ENCODE measurements around the gene DPP9. TPM values are rescaled to one million over a fixed set of nuclear protein-coding genes. Genes with fewer than 3 reads are reported as not detected.

Gene DPP9
- 16.2 TPM for total RNA-seq

- Histone ChIP-seq H3K27me3 (ENCODE audit: control insufficient read depth in 3 of 3, insufficient read depth in 3 of 3, low read length in 3 of 3) (no peaks in the 10 kb centered on the region), H3K9me3 (ENCODE audit: control insufficient read depth in 3 of 3, low read length in 3 of 3) (no peaks in the 10 kb centered on the region), H3K4me1 (ENCODE audit: control insufficient read depth in 3 of 3, insufficient read depth in 3 of 3, low read length in 3 of 3) (peaks cover 22 to 35% (median 26%) of the 10 kb centered on the region in 3 donors), H3K27ac (ENCODE audit: low read depth, low read length) (peak within 1 kb of the TSS; percentile 90), H3K9ac (ENCODE audit: low read depth in 1 of 3, low read length in 3 of 3) (peak within 1 kb of the TSS; percentile 94 to 99 (median 94)), H3K4me3 (ENCODE audit: low read length in 3 of 3) (peak within 1 kb of the TSS; percentile 96 to 100 (median 99)), H3K36me3 (ENCODE audit: control insufficient read depth in 3 of 3, insufficient read depth in 3 of 3, low read length in 3 of 3) (peaks cover 12 to 21% (median 20%) of the 10 kb centered on the region in 3 donors)
Measured at GRCh38 chr19:4723595-4724514, at the start of gene DPP9. TSS of gene DPP9 (minus strand) at chr19:4723842. CDS start at chr19:4719906, 3,936 bp downstream.

GRCh38 chr19:4773047-4773640 lies 49.5 kb upstream of the DPP9 start:
- Histone ChIP-seq H3K9ac (ENCODE audit: low read depth in 1 of 3, low read length in 3 of 3) (no peak overlapping the region), H3K27me3 (ENCODE audit: control insufficient read depth in 3 of 3, insufficient read depth in 3 of 3, low read length in 3 of 3) (peaks cover 0 to 5% (median 0%) of the 10 kb centered on the region in 3 donors), H3K9me3 (ENCODE audit: control insufficient read depth in 3 of 3, low read length in 3 of 3) (no peaks in the 10 kb centered on the region), H3K4me3 (ENCODE audit: low read length in 3 of 3) (no peak overlapping the region), H3K4me1 (ENCODE audit: control insufficient read depth in 3 of 3, insufficient read depth in 3 of 3, low read length in 3 of 3) (no peaks in the 10 kb centered on the region), H3K27ac (ENCODE audit: low read depth, low read length) (no peak overlapping the region), H3K36me3 (ENCODE audit: control insufficient read depth in 3 of 3, insufficient read depth in 3 of 3, low read length in 3 of 3) (peaks cover 0 to 5% (median 0%) of the 10 kb centered on the region in 3 donors)

- no peak overlapping the region for H3K27ac ChIP-seq (ENCODE audit: low read depth, low read length)
- no peak overlapping the region for H3K9ac ChIP-seq (ENCODE audit: low read depth in 1 of 3, low read length in 3 of 3)
- H3K36me3 ChIP-seq (ENCODE audit: control insufficient read depth in 3 of 3, insufficient read depth in 3 of 3, low read length in 3 of 3) = peaks cover 0 to 5% (median 0%) of the 10 kb centered on the region in 3 donors
- H3K4me3 ChIP-seq (ENCODE audit: low read length in 3 of 3) = no peak overlapping the region
- no peaks in the 10 kb centered on the region for H3K9me3 ChIP-seq (ENCODE audit: control insufficient read depth in 3 of 3, low read length in 3 of 3)
- peaks cover 0 to 5% (median 0%) of the 10 kb centered on the region in 3 donors for H3K27me3 ChIP-seq (ENCODE audit: control insufficient read depth in 3 of 3, insufficient read depth in 3 of 3, low read length in 3 of 3)
- no peaks in the 10 kb centered on the region for H3K4me1 ChIP-seq (ENCODE audit: control insufficient read depth in 3 of 3, insufficient read depth in 3 of 3, low read length in 3 of 3)
Measured at GRCh38 chr19:4772566-4772965, 48.9 kb upstream of the DPP9 start.

GRCh38 chr19:4768934-4769777 lies 45.5 kb upstream of the DPP9 start:
- peaks cover 0 to 5% (median under 1%) of the 10 kb centered on the region in 3 donors for H3K27me3 ChIP-seq (ENCODE audit: control insufficient read depth in 3 of 3, insufficient read depth in 3 of 3, low read length in 3 of 3)
- no peaks in the 10 kb centered on the region for H3K36me3 ChIP-seq (ENCODE audit: control insufficient read depth in 3 of 3, insufficient read depth in 3 of 3, low read length in 3 of 3)
- no peak overlapping the region for H3K9ac ChIP-seq (ENCODE audit: low read depth in 1 of 3, low read length in 3 of 3)
- H3K27ac ChIP-seq (ENCODE audit: low read depth, low read length) = no peak overlapping the region
- no peaks in the 10 kb centered on the region for H3K4me1 ChIP-seq (ENCODE audit: control insufficient read depth in 3 of 3, insufficient read depth in 3 of 3, low read length in 3 of 3)
- H3K4me3 ChIP-seq (ENCODE audit: low read length in 3 of 3) = no peak overlapping the region
- no peaks in the 10 kb centered on the region for H3K9me3 ChIP-seq (ENCODE audit: control insufficient read depth in 3 of 3, low read length in 3 of 3)

GRCh38 chr19:4764393-4764660 lies 40.7 kb upstream of the DPP9 start:
- Histone ChIP-seq H3K36me3 (ENCODE audit: control insufficient read depth in 3 of 3, insufficient read depth in 3 of 3, low read length in 3 of 3) (no peaks in the 10 kb centered on the region), H3K27me3 (ENCODE audit: control insufficient read depth in 3 of 3, insufficient read depth in 3 of 3, low read length in 3 of 3) (peaks cover 11 to 33% (median 30%) of the 10 kb centered on the region in 3 donors), H3K4me3 (ENCODE audit: low read length in 3 of 3) (no peak overlapping the region), H3K27ac (ENCODE audit: low read depth, low read length) (no peak overlapping the region), H3K4me1 (ENCODE audit: control insufficient read depth in 3 of 3, insufficient read depth in 3 of 3, low read length in 3 of 3) (peaks cover 0 to 6% (median 6%) of the 10 kb centered on the region in 3 donors), H3K9ac (ENCODE audit: low read depth in 1 of 3, low read length in 3 of 3) (no peak overlapping the region), H3K9me3 (ENCODE audit: control insufficient read depth in 3 of 3, low read length in 3 of 3) (no peaks in the 10 kb centered on the region)

- Histone ChIP-seq H3K36me3 (ENCODE audit: control insufficient read depth in 3 of 3, insufficient read depth in 3 of 3, low read length in 3 of 3) (no peaks in the 10 kb centered on the region), H3K27ac (ENCODE audit: low read depth, low read length) (no peak overlapping the region)
Measured at GRCh38 chr19:4763021-4763420, 39.4 kb upstream of the DPP9 start.

GRCh38 chr19:4760285-4760650 lies 36.6 kb upstream of the DPP9 start:
- H3K27me3 ChIP-seq (ENCODE audit: control insufficient read depth in 3 of 3, insufficient read depth in 3 of 3, low read length in 3 of 3) = peaks cover 11 to 39% (median 33%) of the 10 kb centered on the region in 3 donors
- peak overlapping the region in 2 of 3 donors; percentile 45 to 46 for H3K4me3 ChIP-seq (ENCODE audit: low read length in 3 of 3)
- peaks cover 0 to 6% (median 6%) of the 10 kb centered on the region in 3 donors for H3K4me1 ChIP-seq (ENCODE audit: control insufficient read depth in 3 of 3, insufficient read depth in 3 of 3, low read length in 3 of 3)
- H3K9ac ChIP-seq (ENCODE audit: low read depth in 1 of 3, low read length in 3 of 3) = no peak overlapping the region
- H3K27ac ChIP-seq (ENCODE audit: low read depth, low read length) = no peak overlapping the region
- H3K9me3 ChIP-seq (ENCODE audit: control insufficient read depth in 3 of 3, low read length in 3 of 3) = no peaks in the 10 kb centered on the region
- H3K36me3 ChIP-seq (ENCODE audit: control insufficient read depth in 3 of 3, insufficient read depth in 3 of 3, low read length in 3 of 3) = no peaks in the 10 kb centered on the region

More at GRCh38 chr19:4763021-4763420, 39.4 kb upstream of the DPP9 start:
- peaks cover 11 to 39% (median 33%) of the 10 kb centered on the region in 3 donors for H3K27me3 ChIP-seq (ENCODE audit: control insufficient read depth in 3 of 3, insufficient read depth in 3 of 3, low read length in 3 of 3)
- peaks cover 0 to 6% (median 6%) of the 10 kb centered on the region in 3 donors for H3K4me1 ChIP-seq (ENCODE audit: control insufficient read depth in 3 of 3, insufficient read depth in 3 of 3, low read length in 3 of 3)
- no peaks in the 10 kb centered on the region for H3K9me3 ChIP-seq (ENCODE audit: control insufficient read depth in 3 of 3, low read length in 3 of 3)
- no peak overlapping the region for H3K4me3 ChIP-seq (ENCODE audit: low read length in 3 of 3)
- H3K9ac ChIP-seq (ENCODE audit: low read depth in 1 of 3, low read length in 3 of 3) = no peak overlapping the region

- Histone ChIP-seq H3K27ac (ENCODE audit: low read depth, low read length) (no peak overlapping the region), H3K4me3 (ENCODE audit: low read length in 3 of 3) (peak overlapping the region in 2 of 3 donors; percentile 45 to 46), H3K9me3 (ENCODE audit: control insufficient read depth in 3 of 3, low read length in 3 of 3) (no peaks in the 10 kb centered on the region), H3K9ac (ENCODE audit: low read depth in 1 of 3, low read length in 3 of 3) (no peak overlapping the region), H3K4me1 (ENCODE audit: control insufficient read depth in 3 of 3, insufficient read depth in 3 of 3, low read length in 3 of 3) (peaks cover 0 to 6% (median 6%) of the 10 kb centered on the region in 3 donors), H3K36me3 (ENCODE audit: control insufficient read depth in 3 of 3, insufficient read depth in 3 of 3, low read length in 3 of 3) (no peaks in the 10 kb centered on the region), H3K27me3 (ENCODE audit: control insufficient read depth in 3 of 3, insufficient read depth in 3 of 3, low read length in 3 of 3) (peaks cover 11 to 39% (median 33%) of the 10 kb centered on the region in 3 donors)
Measured at GRCh38 chr19:4759388-4760284, 36.0 kb upstream of the DPP9 start.

- H3K27me3 ChIP-seq (ENCODE audit: control insufficient read depth in 3 of 3, insufficient read depth in 3 of 3, low read length in 3 of 3) = peaks cover 8 to 34% (median 28%) of the 10 kb centered on the region in 3 donors
- H3K27ac ChIP-seq (ENCODE audit: low read depth, low read length) = no peak overlapping the region
- no peaks in the 10 kb centered on the region for H3K9me3 ChIP-seq (ENCODE audit: control insufficient read depth in 3 of 3, low read length in 3 of 3)
- H3K4me1 ChIP-seq (ENCODE audit: control insufficient read depth in 3 of 3, insufficient read depth in 3 of 3, low read length in 3 of 3) = peaks cover 0 to 6% (median 6%) of the 10 kb centered on the region in 3 donors
- H3K9ac ChIP-seq (ENCODE audit: low read depth in 1 of 3, low read length in 3 of 3) = no peak overlapping the region
- H3K36me3 ChIP-seq (ENCODE audit: control insufficient read depth in 3 of 3, insufficient read depth in 3 of 3, low read length in 3 of 3) = no peaks in the 10 kb centered on the region
- H3K4me3 ChIP-seq (ENCODE audit: low read length in 3 of 3) = no peak overlapping the region
Measured at GRCh38 chr19:4758659-4759058, 35.0 kb upstream of the DPP9 start.

Measured in skeletal muscle tissue (tissue), 4 donors.